Daoy (cell line): ENCODE data around the gene SARS1. TPM values are rescaled to one million over a fixed set of nuclear protein-coding genes. Genes with fewer than 3 reads are reported as not detected.

Experiments used
- DNase-seq: peaks from one replicate; pipeline ENCODE4 v3.0.0-alpha.2; 2015; ENCODE audit warnings: low read depth
- total RNA-seq: library from RNA; depleted of rRNA; stranded (reverse); fragments of >200 nt; shearing (Covaris generic); gene quantifications from 2 replicates; pipeline ENCODE4 v1.2.3, GENCODE V29; 2014

Gene SARS1
- total RNA-seq, 1 experiment from 2014 or later, result 287 TPM

- DNase-seq, result peak; percentile 5
Observed at GRCh38 chr1:109250454-109251276, 36.9 kb downstream of the SARS1 start.

GRCh38 chr1:109251277-109252166 lies 37.8 kb downstream of the SARS1 start:
- peak; percentile 2 for DNase-seq

GRCh38 chr1:109252167-109252892 lies 38.6 kb downstream of the SARS1 start:
- no peak for DNase-seq

GRCh38 chr1:109252893-109253802 lies 39.4 kb downstream of the SARS1 start:
- DNase-seq, result peak; percentile 43

GRCh38 chr1:109253803-109254620 lies 40.3 kb downstream of the SARS1 start:
- DNase-seq, result no peak

GRCh38 chr1:109254621-109255096 lies 40.9 kb downstream of the SARS1 start:
- peak; percentile 40 for DNase-seq

- DNase-seq, result no peak
Observed at GRCh38 chr1:109255097-109255651, 41.5 kb downstream of the SARS1 start.

GRCh38 chr1:109255678-109256077 lies 42.0 kb downstream of the SARS1 start:
- DNase-seq, result no peak

- no peak for DNase-seq
Observed at GRCh38 chr1:109256085-109256484, 42.4 kb downstream of the SARS1 start.

- DNase-seq, result peak; percentile 90
Observed at GRCh38 chr1:109256971-109257681, 43.4 kb downstream of the SARS1 start.

GRCh38 chr1:109257682-109258421 lies 44.1 kb downstream of the SARS1 start:
- no peak for DNase-seq

GRCh38 chr1:109258481-109259466 lies 45.1 kb downstream of the SARS1 start:
- DNase-seq, result no peak

- no peak for DNase-seq
Observed at GRCh38 chr1:109259674-109260557, 46.2 kb downstream of the SARS1 start.

- DNase-seq, result no peak
Observed at GRCh38 chr1:109261006-109261405, 47.3 kb downstream of the SARS1 start.

- DNase-seq, result no peak
Observed at GRCh38 chr1:109261578-109261977, 47.9 kb downstream of the SARS1 start.
